ENCODE results near the gene FOS. TPM values are rescaled to one million over a fixed set of nuclear protein-coding genes. Genes with fewer than 3 reads are reported as not detected.

The FOS gene
- total RNA-seq, 1 donor from 2014 or later, result 32.9 TPM

DNA sequence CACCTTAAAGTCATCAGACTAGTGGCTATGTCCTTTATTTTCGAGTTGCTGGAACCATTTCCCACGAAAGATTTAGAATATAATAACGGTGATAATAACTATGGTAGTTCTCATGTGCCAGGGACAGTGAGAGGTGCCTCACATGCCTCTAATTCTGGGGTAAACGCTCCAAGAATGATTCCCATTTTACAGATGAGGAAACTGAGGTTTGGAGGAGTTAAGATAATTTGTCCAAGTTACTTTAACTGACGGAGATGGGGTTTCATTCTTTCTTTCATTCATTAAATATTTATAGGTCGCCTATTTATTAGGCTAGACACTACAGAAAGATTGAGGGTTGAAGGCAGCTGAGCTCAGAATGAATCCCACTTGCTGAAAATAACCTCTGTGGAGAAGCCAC is 30.7 kb upstream of the FOS start:
- H2AFZ ChIP-seq (replicated peaks), result no peak overlapping the region
- no peaks in the 10 kb centered on the region for H4K20me1 ChIP-seq (ENCODE audit: low read depth)
- no peak overlapping the region for H3K4me3 Mint-ChIP-seq
- peaks cover 9% of the 10 kb centered on the region for H3K27me3 Mint-ChIP-seq (ENCODE audit: insufficient read depth, low read depth)
- H3K9me3 ChIP-seq (ENCODE audit: low read depth), result no peaks in the 10 kb centered on the region
- no peak for DNase-seq (ENCODE audit: low spot score)
- H3K27ac Mint-ChIP-seq, result no peak overlapping the region
- no peak overlapping the region for H3K9ac ChIP-seq
- no peaks in the 10 kb centered on the region for H3K27me3 ChIP-seq
- H3K9me3 Mint-ChIP-seq, result no peaks in the 10 kb centered on the region
- no peaks in the 10 kb centered on the region for H3K4me1 ChIP-seq
- H3K4me2 ChIP-seq, result no peak overlapping the region
- H3K27ac ChIP-seq, result no peak overlapping the region
- H3K4me1 Mint-ChIP-seq, result peaks cover 6% of the 10 kb centered on the region
- H3K36me3 Mint-ChIP-seq, result no peaks in the 10 kb centered on the region
- no peaks in the 10 kb centered on the region for H3F3A ChIP-seq (ENCODE audit: low read depth)
- TF ChIP-seq EZH2phosphoT487 (IDR thresholded peaks at IDR 0.05), result no peak
- TF ChIP-seq EZH2 (IDR thresholded peaks at IDR 0.05), result no peak
- TF ChIP-seq, protein P1, sequence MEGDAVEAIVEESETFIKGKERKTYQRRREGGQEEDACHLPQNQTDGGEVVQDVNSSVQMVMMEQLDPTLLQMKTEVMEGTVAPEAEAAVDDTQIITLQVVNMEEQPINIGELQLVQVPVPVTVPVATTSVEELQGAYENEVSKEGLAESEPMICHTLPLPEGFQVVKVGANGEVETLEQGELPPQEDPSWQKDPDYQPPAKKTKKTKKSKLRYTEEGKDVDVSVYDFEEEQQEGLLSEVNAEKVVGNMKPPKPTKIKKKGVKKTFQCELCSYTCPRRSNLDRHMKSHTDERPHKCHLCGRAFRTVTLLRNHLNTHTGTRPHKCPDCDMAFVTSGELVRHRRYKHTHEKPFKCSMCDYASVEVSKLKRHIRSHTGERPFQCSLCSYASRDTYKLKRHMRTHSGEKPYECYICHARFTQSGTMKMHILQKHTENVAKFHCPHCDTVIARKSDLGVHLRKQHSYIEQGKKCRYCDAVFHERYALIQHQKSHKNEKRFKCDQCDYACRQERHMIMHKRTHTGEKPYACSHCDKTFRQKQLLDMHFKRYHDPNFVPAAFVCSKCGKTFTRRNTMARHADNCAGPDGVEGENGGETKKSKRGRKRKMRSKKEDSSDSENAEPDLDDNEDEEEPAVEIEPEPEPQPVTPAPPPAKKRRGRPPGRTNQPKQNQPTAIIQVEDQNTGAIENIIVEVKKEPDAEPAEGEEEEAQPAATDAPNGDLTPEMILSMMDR (IDR thresholded peaks at IDR 0.05), result no peak
- no peaks in the 10 kb centered on the region for H3K79me2 ChIP-seq (ENCODE audit: low read depth)
- H3K36me3 ChIP-seq, result no peaks in the 10 kb centered on the region
- H3K4me3 ChIP-seq, result no peak overlapping the region

DNA sequence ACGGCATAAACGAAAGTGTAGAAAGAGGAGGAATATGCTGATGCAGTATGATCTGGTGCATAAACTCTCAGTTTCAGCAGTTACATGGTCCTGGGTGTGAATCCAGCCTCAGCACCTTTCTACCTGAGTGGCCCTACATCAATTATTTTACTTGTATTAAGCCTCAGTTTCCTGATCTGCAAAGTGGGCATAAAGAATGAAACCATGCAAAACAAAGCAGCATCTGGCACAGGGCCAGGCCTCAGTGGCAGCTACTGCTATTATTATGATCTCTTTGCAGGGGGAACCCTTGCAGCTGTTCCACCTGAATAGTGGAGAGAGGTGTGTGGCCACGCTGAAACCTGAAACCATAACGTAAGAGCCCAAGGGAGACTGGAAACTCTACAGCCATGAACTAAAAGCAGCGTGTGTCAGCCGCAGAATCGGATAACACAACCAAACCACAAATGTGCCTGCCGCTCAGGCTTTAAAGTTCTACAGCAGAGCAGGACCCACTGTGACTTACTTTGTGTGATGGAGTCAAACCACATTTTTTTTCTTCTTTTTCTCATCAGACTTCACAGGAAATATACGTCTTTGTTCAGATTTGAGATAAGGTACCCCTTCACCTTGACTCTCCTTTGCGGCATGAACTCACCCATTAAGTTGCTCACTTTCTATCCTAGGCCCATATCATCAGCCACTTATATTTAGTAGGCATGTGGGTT is 29.2 kb upstream of the FOS start:
- H3K4me3 Mint-ChIP-seq, result no peak overlapping the region
- H3K4me1 ChIP-seq, result no peaks in the 10 kb centered on the region
- no peak overlapping the region for H2AFZ ChIP-seq (replicated peaks)
- no peaks in the 10 kb centered on the region for H4K20me1 ChIP-seq (ENCODE audit: low read depth)
- no peaks in the 10 kb centered on the region for H3K79me2 ChIP-seq (ENCODE audit: low read depth)
- H3K9ac ChIP-seq, result no peak overlapping the region
- peaks cover 10% of the 10 kb centered on the region for H3K27me3 Mint-ChIP-seq (ENCODE audit: insufficient read depth, low read depth)
- H3K4me2 ChIP-seq, result no peak overlapping the region
- DNase-seq (ENCODE audit: low spot score), result peak; percentile 21
- no peak for TF ChIP-seq EZH2 (IDR thresholded peaks at IDR 0.05)
- no peaks in the 10 kb centered on the region for H3K9me3 ChIP-seq (ENCODE audit: low read depth)
- peaks cover 3% of the 10 kb centered on the region for H3K4me1 Mint-ChIP-seq
- H3K27me3 ChIP-seq, result no peaks in the 10 kb centered on the region
- H3K27ac Mint-ChIP-seq, result no peak overlapping the region
- no peaks in the 10 kb centered on the region for H3F3A ChIP-seq (ENCODE audit: low read depth)
- no peaks in the 10 kb centered on the region for H3K9me3 Mint-ChIP-seq
- H3K36me3 Mint-ChIP-seq, result no peaks in the 10 kb centered on the region
- H3K4me3 ChIP-seq, result no peak overlapping the region
- no peak overlapping the region for H3K27ac ChIP-seq
- H3K36me3 ChIP-seq, result no peaks in the 10 kb centered on the region

DNA sequence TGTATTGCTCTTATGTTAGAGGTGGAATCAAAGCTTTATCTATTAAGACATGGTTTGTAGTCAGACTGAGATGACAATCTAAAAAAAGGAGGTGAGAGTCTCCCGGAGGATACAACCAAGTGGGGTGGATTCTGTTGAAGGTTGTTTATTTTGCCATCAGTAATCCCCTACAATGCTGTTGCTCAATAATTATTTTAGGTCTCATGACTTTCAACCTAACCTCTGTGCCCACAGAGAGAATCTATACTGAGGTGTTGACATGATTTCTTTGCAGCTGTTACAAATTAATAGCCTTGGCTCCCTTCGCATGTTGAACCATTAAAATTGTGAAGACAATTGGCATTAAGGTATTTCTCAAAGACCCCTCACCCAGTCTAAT is 28.7 kb upstream of the FOS start:
- no peaks in the 10 kb centered on the region for H3K9me3 Mint-ChIP-seq
- H3K36me3 Mint-ChIP-seq, result no peaks in the 10 kb centered on the region
- no peaks in the 10 kb centered on the region for H3K9me3 ChIP-seq (ENCODE audit: low read depth)
- no peak overlapping the region for H3K4me3 ChIP-seq
- TF ChIP-seq EZH2 (IDR thresholded peaks at IDR 0.05), result no peak
- no peak for TF ChIP-seq EZH2phosphoT487 (IDR thresholded peaks at IDR 0.05)
- TF ChIP-seq, protein P1 (IDR thresholded peaks at IDR 0.05), result no peak
- no peak overlapping the region for H3K4me2 ChIP-seq
- H3K4me3 Mint-ChIP-seq, result no peak overlapping the region
- no peaks in the 10 kb centered on the region for H3K27me3 ChIP-seq
- no peak for DNase-seq (ENCODE audit: low spot score)
- peaks cover 9% of the 10 kb centered on the region for H3K4me1 Mint-ChIP-seq
- H3K9ac ChIP-seq, result no peak overlapping the region
- no peaks in the 10 kb centered on the region for H3K79me2 ChIP-seq (ENCODE audit: low read depth)
- no peak overlapping the region for H3K27ac Mint-ChIP-seq
- H3K4me1 ChIP-seq, result peaks cover 5% of the 10 kb centered on the region
- H3K27me3 Mint-ChIP-seq (ENCODE audit: insufficient read depth, low read depth), result peaks cover 15% of the 10 kb centered on the region
- H2AFZ ChIP-seq (replicated peaks), result no peak overlapping the region
- H3K36me3 ChIP-seq, result no peaks in the 10 kb centered on the region
- no peaks in the 10 kb centered on the region for H4K20me1 ChIP-seq (ENCODE audit: low read depth)
- no peak overlapping the region for H3K27ac ChIP-seq
- H3F3A ChIP-seq (ENCODE audit: low read depth), result no peaks in the 10 kb centered on the region

DNA sequence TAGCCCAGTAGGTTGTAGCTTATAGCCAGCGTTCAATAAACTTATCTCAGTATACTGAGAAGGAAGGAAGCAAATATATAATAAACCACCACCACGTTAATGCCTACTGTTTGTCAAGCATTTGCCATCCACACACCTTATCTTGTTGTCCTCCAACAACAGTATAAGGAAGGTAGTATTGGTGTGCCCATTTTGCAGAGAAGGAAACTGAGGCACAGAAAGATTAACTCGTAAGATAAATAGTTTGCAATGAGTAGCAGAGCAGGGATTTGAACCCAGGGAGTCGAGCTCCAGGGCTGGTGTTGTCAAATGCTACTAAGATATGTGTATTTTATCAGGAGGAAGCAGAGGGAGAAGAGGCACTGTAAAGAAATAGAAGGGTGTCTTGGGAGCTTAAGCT is 27.8 kb upstream of the FOS start:
- DNase-seq (ENCODE audit: low spot score), result no peak
- H3K27ac Mint-ChIP-seq, result peak overlapping the region; percentile 21
- H3K4me3 ChIP-seq, result no peak overlapping the region
- H3K27ac ChIP-seq, result no peak overlapping the region
- peaks cover 5% of the 10 kb centered on the region for H3K4me1 ChIP-seq
- no peaks in the 10 kb centered on the region for H3K36me3 ChIP-seq
- no peaks in the 10 kb centered on the region for H3F3A ChIP-seq (ENCODE audit: low read depth)
- H3K9ac ChIP-seq, result no peak overlapping the region
- peaks cover 15% of the 10 kb centered on the region for H3K27me3 Mint-ChIP-seq (ENCODE audit: insufficient read depth, low read depth)
- TF ChIP-seq EZH2phosphoT487 (IDR thresholded peaks at IDR 0.05) (no peak), EZH2 (IDR thresholded peaks at IDR 0.05) (no peak)
- TF ChIP-seq, protein P1 (IDR thresholded peaks at IDR 0.05), result no peak
- no peaks in the 10 kb centered on the region for H3K9me3 Mint-ChIP-seq
- no peaks in the 10 kb centered on the region for H3K9me3 ChIP-seq (ENCODE audit: low read depth)
- peaks cover 13% of the 10 kb centered on the region for H3K4me1 Mint-ChIP-seq
- no peak overlapping the region for H2AFZ ChIP-seq (replicated peaks)
- H3K27me3 ChIP-seq, result no peaks in the 10 kb centered on the region
- no peaks in the 10 kb centered on the region for H3K36me3 Mint-ChIP-seq
- H3K4me2 ChIP-seq, result no peak overlapping the region
- H3K4me3 Mint-ChIP-seq, result no peak overlapping the region
- H3K79me2 ChIP-seq (ENCODE audit: low read depth), result no peaks in the 10 kb centered on the region
- no peaks in the 10 kb centered on the region for H4K20me1 ChIP-seq (ENCODE audit: low read depth)

All from neural progenitor cell (in vitro differentiated cells).